Caco-2 (cell line): ENCODE measurements around the gene CROCC2. TPM values are rescaled to one million over a fixed set of nuclear protein-coding genes. Genes with fewer than 3 reads are reported as not detected.

Source experiments
- BruUV-seq: library from RNA; stranded (reverse); fragments of 400-500 nt; replicated peaks from 2 replicates; lab custom pipeline; 2021; lab: Mats Ljungman, UMichigan
- CTCF ChIA-PET: fragments of 300-600 bp; sonication (Branson Sonifier 250); formaldehyde crosslinking; loops from one replicate; lab custom pipeline; 2022; ENCODE audit warnings: antibody characterized with exemption; lab: Charles Lee
- POLR2A ChIA-PET: fragments of 300-600 bp; sonication (Branson Sonifier 250); formaldehyde crosslinking; loops from one replicate; lab custom pipeline; 2022; ENCODE audit warnings: antibody characterized with exemption; lab: Charles Lee
- DNase-seq, 2 experiments: peaks; one replicate each; pipeline versions ENCODE4 v3.0.0 to v3.0.0-alpha.2; 2020 to 2022
- H3K27me3 ChIP-seq: replicated peaks from 2 replicates; pipeline ENCODE4 v1.6.0; 2011; ENCODE audit warnings: low read length; ENCODE audit not compliant: control insufficient read depth, insufficient read depth
- H3K36me3 ChIP-seq: 2 replicates; pipeline ENCODE4 v1.5.1; 2011; ENCODE audit warnings: low read length; ENCODE audit not compliant: control insufficient read depth, insufficient read depth
- H3K4me1 ChIP-seq: fragments of 250-450 bp; sonication (Bioruptor Pico); 2 replicates; pipeline ENCODE4 v1.5.1; 2020; ENCODE audit warnings: mild to moderate bottlenecking
- H3K4me3 ChIP-seq: 2 replicates; pipeline ENCODE4 v1.5.1; 2011; ENCODE audit warnings: low read depth, mild to moderate bottlenecking, control low read depth, low read length
- H3K9me3 ChIP-seq: fragments of 250-450 bp; sonication (Bioruptor Pico); 2 replicates; pipeline ENCODE4 v1.5.1; 2020; ENCODE audit warnings: mild to moderate bottlenecking, moderate library complexity
- H3K27ac Mint-ChIP-seq: one replicate; pipeline ENCODE4 v1.8.0; 2022; ENCODE audit warnings: mixed read lengths; ENCODE audit not compliant: unreplicated experiment
- H3K27me3 Mint-ChIP-seq: one replicate; pipeline ENCODE4 v1.8.0; 2022; ENCODE audit warnings: mixed read lengths; ENCODE audit not compliant: insufficient read depth, unreplicated experiment
- H3K36me3 Mint-ChIP-seq: one replicate; pipeline ENCODE4 v1.8.0; 2022; ENCODE audit warnings: mild to moderate bottlenecking, mixed read lengths; ENCODE audit not compliant: insufficient read depth, unreplicated experiment
- H3K4me1 Mint-ChIP-seq: one replicate; pipeline ENCODE4 v1.8.0; 2022; ENCODE audit warnings: low read depth, mixed read lengths; ENCODE audit not compliant: unreplicated experiment
- H3K4me3 Mint-ChIP-seq: one replicate; pipeline ENCODE4 v1.8.0; 2022; ENCODE audit warnings: mild to moderate bottlenecking, moderate library complexity, mixed read lengths; ENCODE audit not compliant: unreplicated experiment
- H3K9me3 Mint-ChIP-seq: one replicate; pipeline ENCODE4 v1.8.0; 2022; ENCODE audit warnings: mixed read lengths; ENCODE audit not compliant: unreplicated experiment
- intact Hi-C: fragments of 100-400 bp; cut with micrococcal nuclease; formaldehyde crosslinking; loops from one replicate; pipeline ENCODE4 v1.10.0; 2022; ENCODE audit not compliant: unreplicated experiment
- total RNA-seq: library from RNA; stranded (reverse); gene quantifications from 2 replicates; pipeline ENCODE4 v1.2.3, GENCODE V29; 2022
- TF ChIP-seq, protein P1 (sequence below), 2 experiments: fragments of 200-600 bp in 1 of 2; IDR thresholded peaks; 1 replicate in 1 of 2; 2 replicates in 1 of 2; pipeline versions ENCODE4 v1.5.1 to v1.8.0; 2011 to 2022; ENCODE audit warnings: antibody characterized with exemption in 1 of 2, control low read depth in 1 of 2, inconsistent platforms in 1 of 2, low read depth in 1 of 2, low read length in 1 of 2, mild to moderate bottlenecking in 1 of 2, moderate library complexity in 1 of 2; ENCODE audit not compliant: insufficient read depth in 1 of 2, severe bottlenecking in 1 of 2, unreplicated experiment in 1 of 2

CROCC2 gene
- total RNA-seq, 1 experiment from 2014 or later: not detected

DNA sequence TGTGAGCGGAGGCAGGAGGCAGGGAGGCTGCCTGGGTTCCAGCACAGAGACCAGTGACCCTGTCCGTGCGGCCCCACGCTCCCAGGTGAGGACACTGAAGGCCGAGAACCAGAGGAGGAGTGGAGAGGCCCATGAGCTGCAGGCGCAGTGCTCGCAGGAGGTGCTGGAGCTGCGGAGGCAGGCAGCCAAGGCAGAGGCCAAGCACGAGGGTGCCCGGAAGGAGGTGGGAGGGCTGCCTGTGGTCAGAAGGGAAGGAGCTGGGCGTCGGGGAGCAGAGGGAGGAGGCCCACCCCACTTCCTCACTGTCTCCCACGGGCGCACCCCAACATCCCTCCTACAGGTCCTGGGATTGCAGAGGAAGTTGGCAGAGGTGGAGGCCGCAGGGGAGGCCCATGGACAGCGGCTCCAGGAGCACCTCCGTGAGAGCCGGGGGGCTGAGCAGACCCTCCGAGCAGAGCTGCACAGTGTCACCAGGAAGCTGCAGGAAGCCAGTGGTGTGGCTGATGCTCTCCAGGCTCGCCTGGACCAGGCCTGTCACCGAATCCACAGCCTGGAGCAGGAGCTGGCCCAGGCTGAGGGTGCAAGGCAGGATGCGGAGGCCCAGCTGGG, 59.3 kb downstream of the CROCC2 start:
- no peaks in the 10 kb centered on the region for H3K4me1 Mint-ChIP-seq
- CTCF ChIA-PET: no interaction called here
- H3K4me1 ChIP-seq: no peaks in the 10 kb centered on the region

DNA sequence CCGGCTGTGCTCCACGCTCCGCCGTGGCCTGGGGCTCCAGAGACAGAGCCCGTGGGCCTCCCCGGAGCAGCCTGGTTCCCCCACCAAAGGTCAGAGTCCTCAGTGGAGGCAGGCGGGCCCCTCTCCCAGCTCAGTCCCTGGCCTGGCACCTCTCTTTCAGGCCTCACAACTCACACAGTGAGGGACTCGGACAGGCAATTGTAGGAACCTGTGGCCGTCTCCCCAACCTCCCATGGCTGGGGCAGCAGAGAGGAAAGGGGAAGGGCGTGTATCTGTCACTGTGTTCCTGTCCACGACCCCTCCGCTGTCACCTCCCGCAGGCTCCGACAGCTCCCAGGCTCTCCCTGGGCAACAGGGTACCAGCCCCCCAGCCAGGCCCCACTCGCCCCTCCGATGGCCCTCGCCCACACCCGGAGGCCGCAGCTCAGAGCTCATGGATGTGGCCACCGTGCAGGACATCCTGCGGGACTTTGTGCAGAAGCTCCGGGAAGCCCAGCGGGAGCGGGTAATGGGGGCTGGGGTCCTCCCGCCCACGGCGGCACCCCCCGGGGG, 59.8 kb downstream of the CROCC2 start:
- Mint-ChIP-seq H3K4me3 (no peak overlapping the region), H3K27me3 (peaks cover 4% of the 10 kb centered on the region), H3K9me3 (peaks cover 9% of the 10 kb centered on the region), H3K36me3 (no peaks in the 10 kb centered on the region), H3K4me1 (no peaks in the 10 kb centered on the region), H3K27ac (no peak overlapping the region)
- H3K4me1 ChIP-seq: no peaks in the 10 kb centered on the region
- no peaks in the 10 kb centered on the region for H3K9me3 ChIP-seq
- TF ChIP-seq, protein P1, sequence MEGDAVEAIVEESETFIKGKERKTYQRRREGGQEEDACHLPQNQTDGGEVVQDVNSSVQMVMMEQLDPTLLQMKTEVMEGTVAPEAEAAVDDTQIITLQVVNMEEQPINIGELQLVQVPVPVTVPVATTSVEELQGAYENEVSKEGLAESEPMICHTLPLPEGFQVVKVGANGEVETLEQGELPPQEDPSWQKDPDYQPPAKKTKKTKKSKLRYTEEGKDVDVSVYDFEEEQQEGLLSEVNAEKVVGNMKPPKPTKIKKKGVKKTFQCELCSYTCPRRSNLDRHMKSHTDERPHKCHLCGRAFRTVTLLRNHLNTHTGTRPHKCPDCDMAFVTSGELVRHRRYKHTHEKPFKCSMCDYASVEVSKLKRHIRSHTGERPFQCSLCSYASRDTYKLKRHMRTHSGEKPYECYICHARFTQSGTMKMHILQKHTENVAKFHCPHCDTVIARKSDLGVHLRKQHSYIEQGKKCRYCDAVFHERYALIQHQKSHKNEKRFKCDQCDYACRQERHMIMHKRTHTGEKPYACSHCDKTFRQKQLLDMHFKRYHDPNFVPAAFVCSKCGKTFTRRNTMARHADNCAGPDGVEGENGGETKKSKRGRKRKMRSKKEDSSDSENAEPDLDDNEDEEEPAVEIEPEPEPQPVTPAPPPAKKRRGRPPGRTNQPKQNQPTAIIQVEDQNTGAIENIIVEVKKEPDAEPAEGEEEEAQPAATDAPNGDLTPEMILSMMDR (IDR thresholded peaks at IDR 0.05; ENCODE audit: insufficient read depth in 1 of 2, low read depth in 1 of 2, low read length in 1 of 2, severe bottlenecking in 1 of 2, unreplicated experiment in 1 of 2): no peak
- DNase-seq: no peak
- H3K36me3 ChIP-seq: no peaks in the 10 kb centered on the region
- ChIA-PET CTCF (no interaction called here), POLR2A (no interaction called here)
- no peak overlapping the region for H3K4me3 ChIP-seq
- intact Hi-C loops: no loop called here
- H3K27me3 ChIP-seq: no peaks in the 10 kb centered on the region
- BruUV-seq: no TSS peak

More for the DNA sequence above, 59.3 kb downstream of the CROCC2 start:
- Histone ChIP-seq H3K27me3 (no peaks in the 10 kb centered on the region), H3K9me3 (no peaks in the 10 kb centered on the region), H3K4me3 (no peak overlapping the region), H3K36me3 (no peaks in the 10 kb centered on the region)
- Mint-ChIP-seq H3K36me3 (no peaks in the 10 kb centered on the region), H3K9me3 (peaks cover 7% of the 10 kb centered on the region), H3K27me3 (peaks cover 4% of the 10 kb centered on the region), H3K4me3 (no peak overlapping the region), H3K27ac (no peak overlapping the region)
- BruUV-seq: no TSS peak
- POLR2A ChIA-PET: no interaction called here
- DNase-seq: no peak
- intact Hi-C loops: no loop called here
- TF ChIP-seq, protein P1 (IDR thresholded peaks at IDR 0.05; ENCODE audit: insufficient read depth in 1 of 2, low read depth in 1 of 2, low read length in 1 of 2, severe bottlenecking in 1 of 2, unreplicated experiment in 1 of 2): no peak

DNA sequence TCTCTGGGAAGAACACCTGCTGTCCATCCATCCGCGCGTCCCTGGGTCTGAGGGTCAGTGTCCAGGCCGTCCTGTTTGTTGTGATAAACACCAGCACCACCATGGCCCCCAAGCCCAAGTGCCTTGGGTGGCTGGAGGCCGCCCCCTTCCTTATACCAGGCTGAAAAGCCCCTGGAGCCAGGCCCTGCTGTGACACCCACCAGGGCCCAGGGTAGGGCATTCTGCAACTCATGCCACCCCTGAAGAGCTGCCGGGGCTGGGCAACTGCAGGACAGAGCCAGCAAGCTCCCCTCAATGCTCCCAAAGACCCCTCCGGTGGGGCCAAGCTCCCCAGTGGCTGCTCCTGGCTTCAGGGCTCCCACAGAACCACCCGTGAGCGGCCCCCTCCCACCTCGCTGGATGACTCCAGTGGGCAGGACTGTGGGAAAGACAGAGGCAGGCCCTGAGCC, 60.3 kb downstream of the CROCC2 start:
- no peaks in the 10 kb centered on the region for H3K9me3 ChIP-seq
- no peaks in the 10 kb centered on the region for H3K36me3 ChIP-seq
- Mint-ChIP-seq H3K4me1 (no peaks in the 10 kb centered on the region), H3K27me3 (peaks cover 6% of the 10 kb centered on the region), H3K27ac (no peak overlapping the region), H3K9me3 (peaks cover 9% of the 10 kb centered on the region), H3K36me3 (no peaks in the 10 kb centered on the region), H3K4me3 (no peak overlapping the region)
- POLR2A ChIA-PET: no interaction called here
- intact Hi-C loops: no loop called here
- CTCF ChIA-PET: no interaction called here
- no peaks in the 10 kb centered on the region for H3K27me3 ChIP-seq
- BruUV-seq: no TSS peak
- H3K4me1 ChIP-seq: no peaks in the 10 kb centered on the region
- TF ChIP-seq, protein P1 (IDR thresholded peaks at IDR 0.05; ENCODE audit: insufficient read depth in 1 of 2, low read depth in 1 of 2, low read length in 1 of 2, severe bottlenecking in 1 of 2, unreplicated experiment in 1 of 2): no peak
- DNase-seq: no peak
- H3K4me3 ChIP-seq: no peak overlapping the region
